Activated T-cell treated with anti-CD3 and anti-CD28 coated beads, Interleukin-2, amount 50 U/mL, for 4 hours (primary cell): Measurements from ENCODE around the gene ZBTB22. TPM values are rescaled to one million over a fixed set of nuclear protein-coding genes. Genes with fewer than 3 reads are reported as not detected.
A peak's percentile ranks its signal among the peaks of the same experiment; 100 is the strongest.
"Not testable (repeated sequence)": the region's sequence is repeated elsewhere in the genome, so short reads cannot be mapped to it uniquely, and the experiment has no call there.

Source experiments
- ATAC-seq, 2 donors: fragments of 200-7000 bp; cut with Tn5 transposase; one replicate each; pipeline ENCODE4 v1.10.0; 2021
- DNase-seq: peaks from one replicate; pipeline ENCODE4 v3.0.0-alpha.2; 2020
- H3K27me3 Mint-ChIP-seq: one replicate; pipeline ENCODE4 v1.8.0; 2021; ENCODE audit warnings: low read depth, mixed read lengths
- H3K36me3 Mint-ChIP-seq: one replicate; pipeline ENCODE4 v1.8.0; 2022; ENCODE audit warnings: mixed read lengths; ENCODE audit not compliant: insufficient read depth
- H3K4me1 Mint-ChIP-seq: one replicate; pipeline ENCODE4 v1.8.0; 2021; ENCODE audit warnings: low read depth, mixed read lengths
- H3K4me3 Mint-ChIP-seq: one replicate; pipeline ENCODE4 v1.8.0; 2021; ENCODE audit warnings: mild to moderate bottlenecking, moderate library complexity, mixed read lengths
- H3K9me3 Mint-ChIP-seq: one replicate; pipeline ENCODE4 v1.8.0; 2021; ENCODE audit warnings: mixed read lengths
- total RNA-seq, 3 donors: library from RNA; stranded (reverse); gene quantifications; one replicate each; pipeline ENCODE4 v1.2.1, GENCODE V29; 2021

Gene ZBTB22
- total RNA-seq, 3 donors from 2014 or later: 6.1 to 9.4 (median 8.9) TPM

- H3K4me1 Mint-ChIP-seq: peaks cover 38% of the 10 kb centered on the region
- no peaks in the 10 kb centered on the region for H3K27me3 Mint-ChIP-seq
- DNase-seq (no peak), ATAC-seq (no peak)
- H3K36me3 Mint-ChIP-seq: peaks cover 33% of the 10 kb centered on the region
- peak overlapping the region; percentile 98 for H3K4me3 Mint-ChIP-seq
- H3K9me3 Mint-ChIP-seq: no peaks in the 10 kb centered on the region
Observed at GRCh38 chr6:33286946-33287914, 30.3 kb downstream of the ZBTB22 start.

DNA sequence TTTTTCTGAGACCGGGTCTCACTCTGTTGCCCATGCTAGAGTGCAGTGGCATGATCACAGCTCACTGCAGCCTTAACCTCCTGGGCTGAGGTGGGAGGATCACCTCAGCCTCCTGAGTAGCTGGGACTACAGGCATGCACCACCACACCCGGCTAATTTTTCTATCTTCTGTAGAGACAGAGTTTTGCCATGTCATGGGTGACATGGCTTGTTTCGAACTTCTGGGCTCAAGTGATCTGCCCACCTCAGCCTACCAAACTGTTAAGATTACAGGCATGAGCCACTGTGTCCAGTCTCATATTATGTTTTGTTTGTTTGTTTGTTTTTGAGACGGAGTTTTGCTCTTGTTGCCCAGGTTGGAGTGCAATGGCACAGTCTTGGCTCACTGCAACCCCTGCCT, 32.3 kb downstream of the ZBTB22 start:
- ATAC-seq, DNase-seq, H3K9me3 Mint-ChIP-seq, H3K27me3 Mint-ChIP-seq, H3K4me3 Mint-ChIP-seq: not testable (repeated sequence)
- Mint-ChIP-seq H3K4me1 (peaks cover 30% of the 10 kb centered on the region), H3K36me3 (peaks cover 30% of the 10 kb centered on the region)

- Mint-ChIP-seq H3K27me3 (no peaks in the 10 kb centered on the region), H3K4me3 (no peak overlapping the region), H3K9me3 (no peaks in the 10 kb centered on the region), H3K4me1 (peaks cover 29% of the 10 kb centered on the region), H3K36me3 (peaks cover 21% of the 10 kb centered on the region)
- no peak for ATAC-seq
- DNase-seq: no peak
Observed at GRCh38 chr6:33280539-33280938, 37.0 kb downstream of the ZBTB22 start.

GRCh38 chr6:33279971-33280511, 37.5 kb downstream of the ZBTB22 start:
- H3K9me3 Mint-ChIP-seq: no peaks in the 10 kb centered on the region
- H3K4me3 Mint-ChIP-seq: no peak overlapping the region
- ATAC-seq (no peak), DNase-seq (no peak)
- peaks cover 34% of the 10 kb centered on the region for H3K4me1 Mint-ChIP-seq
- H3K27me3 Mint-ChIP-seq: no peaks in the 10 kb centered on the region
- peaks cover 26% of the 10 kb centered on the region for H3K36me3 Mint-ChIP-seq

DNA sequence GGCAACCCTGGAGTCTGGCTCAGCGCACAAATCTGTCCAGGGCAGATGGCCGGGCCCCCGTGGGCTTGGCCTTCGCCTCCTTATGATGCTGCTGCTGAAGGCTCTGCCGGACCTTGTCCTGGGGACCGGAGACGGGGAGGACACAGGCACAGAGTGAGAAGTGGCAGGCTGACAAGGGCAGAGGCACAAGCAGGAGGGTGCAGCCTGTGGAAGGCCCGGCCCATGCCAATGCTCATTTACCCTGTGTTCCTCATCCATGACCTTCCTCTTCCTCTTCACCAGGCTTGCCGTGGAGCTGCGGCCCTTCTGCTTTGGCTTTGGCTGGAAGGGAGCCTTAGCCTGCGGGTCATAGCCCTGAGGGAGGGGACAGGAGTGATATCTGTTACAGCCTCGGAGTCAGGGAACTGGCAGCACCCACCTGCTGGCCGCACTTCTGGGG, 38.3 kb downstream of the ZBTB22 start:
- no peak overlapping the region for H3K4me3 Mint-ChIP-seq
- DNase-seq (no peak), ATAC-seq (no peak)
- H3K36me3 Mint-ChIP-seq: peaks cover 32% of the 10 kb centered on the region
- H3K4me1 Mint-ChIP-seq: peaks cover 42% of the 10 kb centered on the region
- no peaks in the 10 kb centered on the region for H3K27me3 Mint-ChIP-seq
- H3K9me3 Mint-ChIP-seq: no peaks in the 10 kb centered on the region

- no peaks in the 10 kb centered on the region for H3K9me3 Mint-ChIP-seq
- ATAC-seq (no peak), DNase-seq (no peak)
- peaks cover 44% of the 10 kb centered on the region for H3K4me1 Mint-ChIP-seq
- H3K27me3 Mint-ChIP-seq: no peaks in the 10 kb centered on the region
- H3K36me3 Mint-ChIP-seq: peaks cover 33% of the 10 kb centered on the region
- H3K4me3 Mint-ChIP-seq: no peak overlapping the region
Observed at GRCh38 chr6:33278810-33279209, 38.7 kb downstream of the ZBTB22 start.

DNA sequence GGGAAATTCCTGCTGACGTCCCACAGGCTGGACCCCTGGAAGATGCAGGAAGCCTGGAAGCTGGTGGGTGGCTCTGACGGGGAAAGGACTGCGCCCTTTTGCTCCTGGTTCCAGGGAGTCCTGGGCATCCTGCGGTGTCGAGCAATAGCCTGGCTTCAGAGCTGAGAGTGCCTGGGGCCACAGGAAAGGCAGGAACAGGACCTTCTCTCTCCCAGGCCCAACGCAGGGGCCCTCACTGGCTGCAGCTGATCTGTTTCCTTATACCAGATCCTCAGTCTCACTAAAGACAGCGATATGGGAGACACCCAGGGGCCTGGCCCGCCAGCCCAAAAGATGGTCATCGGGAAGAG, 39.2 kb downstream of the ZBTB22 start:
- Mint-ChIP-seq H3K4me3 (no peak overlapping the region), H3K4me1 (peaks cover 44% of the 10 kb centered on the region), H3K9me3 (no peaks in the 10 kb centered on the region), H3K36me3 (peaks cover 36% of the 10 kb centered on the region), H3K27me3 (no peaks in the 10 kb centered on the region)
- DNase-seq: no peak
- ATAC-seq: no peak

- Mint-ChIP-seq H3K4me3 (peak overlapping the region; percentile 81), H3K4me1 (peaks cover 47% of the 10 kb centered on the region), H3K9me3 (no peaks in the 10 kb centered on the region), H3K27me3 (no peaks in the 10 kb centered on the region), H3K36me3 (peaks cover 42% of the 10 kb centered on the region)
- ATAC-seq: peak; percentile 1 to 3
- DNase-seq: no peak
Observed at GRCh38 chr6:33277663-33278391, 39.7 kb downstream of the ZBTB22 start.

- H3K27me3 Mint-ChIP-seq: no peaks in the 10 kb centered on the region
- no peaks in the 10 kb centered on the region for H3K9me3 Mint-ChIP-seq
- H3K36me3 Mint-ChIP-seq: peaks cover 45% of the 10 kb centered on the region
- DNase-seq: peak; percentile 55
- ATAC-seq: peak; percentile 70 to 71
- H3K4me1 Mint-ChIP-seq: peaks cover 52% of the 10 kb centered on the region
- H3K4me3 Mint-ChIP-seq: peak within 1 kb of the TSS; percentile 96
Observed at GRCh38 chr6:33276864-33277662, 40.5 kb downstream of the ZBTB22 start, which contains the start of gene B3GALT4. Gene B3GALT4 (plus strand): TSS chr6:33277123. CDS start chr6:33277420, 297 bp downstream.

GRCh38 chr6:33276581-33276863, 41.0 kb downstream of the ZBTB22 start:
- no peaks in the 10 kb centered on the region for H3K9me3 Mint-ChIP-seq
- peaks cover 44% of the 10 kb centered on the region for H3K36me3 Mint-ChIP-seq
- H3K27me3 Mint-ChIP-seq: no peaks in the 10 kb centered on the region
- DNase-seq: no peak
- H3K4me1 Mint-ChIP-seq: peaks cover 52% of the 10 kb centered on the region
- H3K4me3 Mint-ChIP-seq: peak overlapping the region; percentile 96
- no peak for ATAC-seq

DNA sequence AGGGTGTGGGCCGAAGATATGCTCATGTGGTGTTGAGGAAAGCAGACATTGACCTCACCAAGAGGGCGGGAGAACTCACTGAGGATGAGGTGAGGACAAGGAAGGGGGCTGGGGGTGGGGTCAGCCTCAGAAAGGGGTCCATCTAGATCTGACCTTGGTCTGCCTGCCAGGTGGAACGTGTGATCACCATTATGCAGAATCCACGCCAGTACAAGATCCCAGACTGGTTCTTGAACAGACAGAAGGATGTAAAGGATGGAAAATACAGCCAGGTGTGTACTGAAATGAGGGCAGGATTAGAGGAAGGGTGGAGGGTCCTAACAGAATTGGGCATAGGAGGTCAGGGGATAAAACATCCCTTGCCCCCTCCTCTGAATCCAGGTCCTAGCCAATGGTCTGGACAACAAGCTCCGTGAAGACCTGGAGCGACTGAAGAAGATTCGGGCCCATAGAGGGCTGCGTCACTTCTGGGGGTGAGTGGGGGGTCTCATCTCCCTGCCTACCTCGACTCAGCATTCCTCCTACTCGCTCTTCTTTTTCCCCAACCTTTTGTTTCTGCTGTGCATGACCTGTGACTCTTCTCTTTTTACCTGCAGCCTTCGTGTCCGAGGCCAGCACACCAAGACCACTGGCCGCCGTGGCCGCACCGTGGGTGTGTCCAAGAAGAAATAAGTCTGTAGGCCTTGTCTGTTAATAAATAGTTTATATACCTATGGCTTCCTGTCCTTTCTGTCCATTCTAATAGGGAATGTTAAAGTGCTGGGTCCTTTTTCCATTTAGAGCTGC, 41.6 kb downstream of the ZBTB22 start:
- DNase-seq, H3K27me3 Mint-ChIP-seq, H3K9me3 Mint-ChIP-seq, ATAC-seq: not testable (repeated sequence)
- Mint-ChIP-seq H3K4me3 (peak overlapping the region; percentile 96), H3K36me3 (peaks cover 44% of the 10 kb centered on the region), H3K4me1 (peaks cover 53% of the 10 kb centered on the region)

- DNase-seq: no peak
- Mint-ChIP-seq H3K4me1 (peaks cover 58% of the 10 kb centered on the region), H3K4me3 (peak overlapping the region; percentile 96), H3K36me3 (peaks cover 46% of the 10 kb centered on the region), H3K27me3 (no peaks in the 10 kb centered on the region), H3K9me3 (no peaks in the 10 kb centered on the region)
- ATAC-seq: no peak
Observed at GRCh38 chr6:33273924-33274902, 43.3 kb downstream of the ZBTB22 start.
